H1 (cell line): Measurements from ENCODE around the gene RTN3. TPM values are rescaled to one million over a fixed set of nuclear protein-coding genes. Genes with fewer than 3 reads are reported as not detected.

ENCODE experiments used
- CHD2 ChIP-seq: IDR thresholded peaks from 2 replicates; pipeline ENCODE4 v1.6.1; 2012; ENCODE audit warnings: low read length, improper control_type of control experiment
- EGR1 ChIP-seq: IDR thresholded peaks from 2 replicates; pipeline ENCODE4 v1.6.1; 2011; ENCODE audit warnings: low read depth, low read length, borderline replicate concordance
- TBP ChIP-seq: IDR thresholded peaks from 2 replicates; pipeline ENCODE4 v1.6.1; 2011; ENCODE audit warnings: low read depth, low read length, improper control_type of control experiment
- polyA plus RNA-seq, 7 experiments: library from polyadenylated mRNA; depleted of rRNA in 3 of 7; stranded (reverse) in 5 of 7; unstranded in 2 of 7; fragments of >200 nt in 5 of 7; fragments of 200-250 nt in 2 of 7; gene quantifications; 1 replicate in 5 of 7; 2 replicates in 1 of 7; 4 replicates in 1 of 7; pipeline versions ENCODE4 v1.2.1 to v1.2.3, GENCODE V29; 2011 to 2013; ENCODE audit warnings: missing spikeins in 2 of 7, mixed read lengths in 2 of 7
- total RNA-seq: library from RNA; stranded (reverse); fragmentation: NEBNext Ultra II Directional; extraction: Animal tissue kit (Norgen Biotek cat#: 25700); gene quantifications from 2 replicates; pipeline ENCODE4 v1.2.1, GENCODE V29; 2021

The RTN3 gene
- total and polyA plus RNA-seq, 2 of the 8 experiments (the other 6 are each of a cell fraction or from before 2014, with no cell fraction given) = 160 to 203 TPM

DNA sequence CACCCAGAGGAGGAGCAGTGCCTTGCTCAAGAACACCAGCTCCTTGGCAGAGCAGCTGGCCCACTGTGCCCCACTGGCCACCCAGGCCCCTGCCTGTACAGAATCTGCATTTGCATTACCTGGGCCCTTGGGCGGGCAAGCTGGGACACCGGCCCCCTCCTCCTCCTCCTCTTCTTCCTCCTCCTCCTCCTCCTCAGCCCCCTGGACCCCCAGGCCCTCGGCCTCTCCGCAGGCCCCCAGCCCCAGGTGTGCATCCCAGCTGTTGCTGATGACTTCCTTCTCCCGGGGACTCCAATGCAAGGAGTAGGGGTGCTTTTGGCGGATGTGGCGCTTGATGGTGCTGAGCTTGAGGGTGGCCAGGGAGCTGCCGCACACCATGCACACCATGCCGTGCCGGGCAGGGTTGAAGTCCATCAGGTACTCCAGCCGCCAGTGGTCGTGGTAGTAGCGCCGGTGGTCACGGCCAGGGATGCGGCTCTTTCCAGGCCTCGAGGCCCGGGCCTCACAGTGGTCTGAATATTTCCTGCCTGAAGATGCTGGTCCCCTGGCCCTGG lies 84.5 kb downstream of the RTN3 start (continued):
- TF ChIP-seq EGR1 = no peak
- no peak for TF ChIP-seq TBP
- no peak for TF ChIP-seq CHD2
